ENCODE data around the gene NAP1L1.

NAP1L1 gene

GRCh38 chr12:76091246-76091754, 6.8 kb upstream of the NAP1L1 start:
- Histone ChIP-seq H3K27ac (ENCODE audit: low read depth, low read length) (no peak overlapping the region), H3K56ac (ENCODE audit: low read length) (no peak overlapping the region), H2BK120ac (ENCODE audit: low read depth, low read length) (no peak overlapping the region), H4K5ac (ENCODE audit: low read length) (no peak overlapping the region), H3K27me3 (ENCODE audit: insufficient read depth, low read length, poor library complexity) (no peaks in the 10 kb centered on the region), H3K4me2 (ENCODE audit: low read length) (no peak overlapping the region), H3K4me3 (ENCODE audit: low read length) (no peak overlapping the region), H3K9ac (ENCODE audit: low read length) (no peak overlapping the region), H3K23ac (ENCODE audit: low read length) (no peak overlapping the region), H3K79me2 (ENCODE audit: control insufficient read depth, insufficient read depth, low read length) (no peaks in the 10 kb centered on the region), H3K4ac (ENCODE audit: low read depth, low read length) (no peak overlapping the region), H3K4me1 (ENCODE audit: control insufficient read depth, low read depth, low read length) (no peaks in the 10 kb centered on the region), H3K18ac (ENCODE audit: low read length) (no peak overlapping the region), H2BK15ac (replicated peaks; ENCODE audit: low read depth) (no peak overlapping the region), H3K36me3 (ENCODE audit: control insufficient read depth, insufficient read depth, low read length) (no peaks in the 10 kb centered on the region), H2BK5ac (ENCODE audit: low read length) (no peak overlapping the region), H3K79me1 (ENCODE audit: low read length) (no peaks in the 10 kb centered on the region), H2AK5ac (ENCODE audit: low read length) (no peak overlapping the region), H4K8ac (ENCODE audit: low read depth, low read length) (no peak overlapping the region)
- no peak for DNase-seq
- no CpG with 5 or more reads among the region's 2 CpGs for WGBS (ENCODE audit: extremely low coverage, insufficient coverage, low lambda C conversion rate)

GRCh38 chr12:76085520-76085868, 1.0 kb upstream of the NAP1L1 start:
- Histone ChIP-seq H3K36me3 (ENCODE audit: control insufficient read depth, insufficient read depth, low read length) (no peaks in the 10 kb centered on the region), H3K79me1 (ENCODE audit: low read length) (no peaks in the 10 kb centered on the region), H3K79me2 (ENCODE audit: control insufficient read depth, insufficient read depth, low read length) (peaks cover 33% of the 10 kb centered on the region), H3K4ac (ENCODE audit: low read depth, low read length) (no peak overlapping the region), H2AK5ac (ENCODE audit: low read length) (no peak overlapping the region), H4K8ac (ENCODE audit: low read depth, low read length) (peak overlapping the region; percentile 28), H3K23ac (ENCODE audit: low read length) (no peak overlapping the region), H3K4me1 (ENCODE audit: control insufficient read depth, low read depth, low read length) (peaks cover 5% of the 10 kb centered on the region), H2BK5ac (ENCODE audit: low read length) (no peak overlapping the region), H3K56ac (ENCODE audit: low read length) (no peak overlapping the region), H3K27ac (ENCODE audit: low read depth, low read length) (peak overlapping the region; percentile 88), H3K4me2 (ENCODE audit: low read length) (peak overlapping the region; percentile 6), H2BK15ac (replicated peaks; ENCODE audit: low read depth) (no peak overlapping the region), H2BK120ac (ENCODE audit: low read depth, low read length) (no peak overlapping the region), H3K4me3 (ENCODE audit: low read length) (no peak overlapping the region), H4K5ac (ENCODE audit: low read length) (peak overlapping the region; percentile 75), H3K18ac (ENCODE audit: low read length) (peak overlapping the region; percentile 52), H3K27me3 (ENCODE audit: insufficient read depth, low read length, poor library complexity) (no peaks in the 10 kb centered on the region), H3K9ac (ENCODE audit: low read length) (peak overlapping the region; percentile 59)
- no CpG with 5 or more reads among the region's 5 CpGs for WGBS (ENCODE audit: extremely low coverage, insufficient coverage, low lambda C conversion rate)
- no peak for DNase-seq

GRCh38 chr12:76084863-76085519, 506 bp upstream of the NAP1L1 start:
- H3K23ac ChIP-seq (ENCODE audit: low read length), result no peak overlapping the region
- H4K5ac ChIP-seq (ENCODE audit: low read length), result no peak overlapping the region
- H3K27me3 ChIP-seq (ENCODE audit: insufficient read depth, low read length, poor library complexity), result no peaks in the 10 kb centered on the region
- H3K4me2 ChIP-seq (ENCODE audit: low read length), result peak overlapping the region; percentile 64
- no peaks in the 10 kb centered on the region for H3K79me1 ChIP-seq (ENCODE audit: low read length)
- no peak overlapping the region for H2BK120ac ChIP-seq (ENCODE audit: low read depth, low read length)
- H3K27ac ChIP-seq (ENCODE audit: low read depth, low read length), result peak overlapping the region; percentile 88
- no peaks in the 10 kb centered on the region for H3K36me3 ChIP-seq (ENCODE audit: control insufficient read depth, insufficient read depth, low read length)
- peak overlapping the region; percentile 59 for H3K9ac ChIP-seq (ENCODE audit: low read length)
- H2BK5ac ChIP-seq (ENCODE audit: low read length), result no peak overlapping the region
- peak overlapping the region; percentile 52 for H3K18ac ChIP-seq (ENCODE audit: low read length)
- DNase-seq, result no peak
- no peak overlapping the region for H4K8ac ChIP-seq (ENCODE audit: low read depth, low read length)
- no CpG with 5 or more reads among the region's 44 CpGs for WGBS (ENCODE audit: extremely low coverage, insufficient coverage, low lambda C conversion rate)
- H3K4me1 ChIP-seq (ENCODE audit: control insufficient read depth, low read depth, low read length), result peaks cover 7% of the 10 kb centered on the region
- no peak overlapping the region for H2BK15ac ChIP-seq (replicated peaks; ENCODE audit: low read depth)
- no peak overlapping the region for H2AK5ac ChIP-seq (ENCODE audit: low read length)
- no peak overlapping the region for H3K4ac ChIP-seq (ENCODE audit: low read depth, low read length)
- peak overlapping the region; percentile 59 for H3K4me3 ChIP-seq (ENCODE audit: low read length)
- H3K56ac ChIP-seq (ENCODE audit: low read length), result peak overlapping the region; percentile 67
- peaks cover 38% of the 10 kb centered on the region for H3K79me2 ChIP-seq (ENCODE audit: control insufficient read depth, insufficient read depth, low read length)

GRCh38 chr12:76083246-76083903, 1.1 kb downstream of the NAP1L1 start:
- peak overlapping the region; percentile 4 for H3K4ac ChIP-seq (ENCODE audit: low read depth, low read length)
- no peak overlapping the region for H3K23ac ChIP-seq (ENCODE audit: low read length)
- H2BK5ac ChIP-seq (ENCODE audit: low read length), result no peak overlapping the region
- no peak overlapping the region for H2BK120ac ChIP-seq (ENCODE audit: low read depth, low read length)
- peak overlapping the region; percentile 69 for H3K9ac ChIP-seq (ENCODE audit: low read length)
- no peaks in the 10 kb centered on the region for H3K79me1 ChIP-seq (ENCODE audit: low read length)
- H2AK5ac ChIP-seq (ENCODE audit: low read length), result no peak overlapping the region
- no peak overlapping the region for H4K5ac ChIP-seq (ENCODE audit: low read length)
- no peaks in the 10 kb centered on the region for H3K36me3 ChIP-seq (ENCODE audit: control insufficient read depth, insufficient read depth, low read length)
- peak overlapping the region; percentile 77 for H3K56ac ChIP-seq (ENCODE audit: low read length)
- H3K27me3 ChIP-seq (ENCODE audit: insufficient read depth, low read length, poor library complexity), result no peaks in the 10 kb centered on the region
- no CpG with 5 or more reads among the region's 14 CpGs for whole genome bisulfite sequencing (ENCODE audit: extremely low coverage, insufficient coverage, low lambda C conversion rate)
- H3K18ac ChIP-seq (ENCODE audit: low read length), result peak overlapping the region; percentile 61
- H3K4me2 ChIP-seq (ENCODE audit: low read length), result peak overlapping the region; percentile 97
- H3K4me1 ChIP-seq (ENCODE audit: control insufficient read depth, low read depth, low read length), result peaks cover 7% of the 10 kb centered on the region
- H3K79me2 ChIP-seq (ENCODE audit: control insufficient read depth, insufficient read depth, low read length), result peaks cover 54% of the 10 kb centered on the region
- peak overlapping the region; percentile 6 for H3K27ac ChIP-seq (ENCODE audit: low read depth, low read length)
- H3K4me3 ChIP-seq (ENCODE audit: low read length), result peak overlapping the region; percentile 47
- no peak overlapping the region for H2BK15ac ChIP-seq (replicated peaks; ENCODE audit: low read depth)
- no peak overlapping the region for H4K8ac ChIP-seq (ENCODE audit: low read depth, low read length)
- no peak for DNase-seq

GRCh38 chr12:76081909-76082308, 2.6 kb downstream of the NAP1L1 start:
- Histone ChIP-seq H2BK15ac (replicated peaks; ENCODE audit: low read depth) (no peak overlapping the region), H3K4me1 (ENCODE audit: control insufficient read depth, low read depth, low read length) (peaks cover 7% of the 10 kb centered on the region), H4K8ac (ENCODE audit: low read depth, low read length) (no peak overlapping the region), H2BK5ac (ENCODE audit: low read length) (no peak overlapping the region), H2AK5ac (ENCODE audit: low read length) (no peak overlapping the region), H3K9ac (ENCODE audit: low read length) (no peak overlapping the region), H3K4me2 (ENCODE audit: low read length) (no peak overlapping the region), H3K56ac (ENCODE audit: low read length) (no peak overlapping the region), H4K5ac (ENCODE audit: low read length) (no peak overlapping the region), H3K18ac (ENCODE audit: low read length) (no peak overlapping the region), H3K27ac (ENCODE audit: low read depth, low read length) (no peak overlapping the region), H3K4ac (ENCODE audit: low read depth, low read length) (no peak overlapping the region), H3K4me3 (ENCODE audit: low read length) (no peak overlapping the region), H2BK120ac (ENCODE audit: low read depth, low read length) (no peak overlapping the region), H3K36me3 (ENCODE audit: control insufficient read depth, insufficient read depth, low read length) (no peaks in the 10 kb centered on the region), H3K23ac (ENCODE audit: low read length) (no peak overlapping the region), H3K79me2 (ENCODE audit: control insufficient read depth, insufficient read depth, low read length) (peaks cover 69% of the 10 kb centered on the region), H3K27me3 (ENCODE audit: insufficient read depth, low read length, poor library complexity) (no peaks in the 10 kb centered on the region), H3K79me1 (ENCODE audit: low read length) (no peaks in the 10 kb centered on the region)
- no peak for DNase-seq
